ENCODE results near the gene FAM237A.

FAM237A gene

DNA sequence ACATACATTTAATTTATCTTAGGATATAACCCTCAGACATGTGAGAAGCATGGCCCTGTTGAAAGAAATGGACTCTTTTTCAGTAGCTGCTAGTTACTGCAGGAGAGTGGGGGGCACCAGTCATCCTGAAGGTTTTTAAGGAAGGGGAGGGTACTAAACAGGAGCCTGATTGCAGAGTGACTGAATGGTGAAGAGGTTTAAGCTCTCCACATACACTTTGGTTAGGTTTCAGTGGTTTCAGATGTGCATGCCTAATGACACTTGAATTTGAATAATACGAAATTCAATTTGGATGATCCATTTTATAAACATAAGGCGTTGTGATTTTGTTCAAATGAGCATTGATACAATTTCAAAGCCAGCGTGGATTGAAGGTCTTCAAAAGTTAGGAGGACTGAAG is 10.9 kb upstream of the FAM237A start:
- POLR2A ChIA-PET = no interaction called here
- no peak for DNase-seq (ENCODE audit: extremely low spot score)
- TF ChIP-seq, protein P1, sequence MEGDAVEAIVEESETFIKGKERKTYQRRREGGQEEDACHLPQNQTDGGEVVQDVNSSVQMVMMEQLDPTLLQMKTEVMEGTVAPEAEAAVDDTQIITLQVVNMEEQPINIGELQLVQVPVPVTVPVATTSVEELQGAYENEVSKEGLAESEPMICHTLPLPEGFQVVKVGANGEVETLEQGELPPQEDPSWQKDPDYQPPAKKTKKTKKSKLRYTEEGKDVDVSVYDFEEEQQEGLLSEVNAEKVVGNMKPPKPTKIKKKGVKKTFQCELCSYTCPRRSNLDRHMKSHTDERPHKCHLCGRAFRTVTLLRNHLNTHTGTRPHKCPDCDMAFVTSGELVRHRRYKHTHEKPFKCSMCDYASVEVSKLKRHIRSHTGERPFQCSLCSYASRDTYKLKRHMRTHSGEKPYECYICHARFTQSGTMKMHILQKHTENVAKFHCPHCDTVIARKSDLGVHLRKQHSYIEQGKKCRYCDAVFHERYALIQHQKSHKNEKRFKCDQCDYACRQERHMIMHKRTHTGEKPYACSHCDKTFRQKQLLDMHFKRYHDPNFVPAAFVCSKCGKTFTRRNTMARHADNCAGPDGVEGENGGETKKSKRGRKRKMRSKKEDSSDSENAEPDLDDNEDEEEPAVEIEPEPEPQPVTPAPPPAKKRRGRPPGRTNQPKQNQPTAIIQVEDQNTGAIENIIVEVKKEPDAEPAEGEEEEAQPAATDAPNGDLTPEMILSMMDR (IDR thresholded peaks at IDR 0.05; ENCODE audit: control extremely low read depth, extremely low read depth, low read depth, missing control alignments) = no peak
- CTCF ChIA-PET = no interaction called here

DNA sequence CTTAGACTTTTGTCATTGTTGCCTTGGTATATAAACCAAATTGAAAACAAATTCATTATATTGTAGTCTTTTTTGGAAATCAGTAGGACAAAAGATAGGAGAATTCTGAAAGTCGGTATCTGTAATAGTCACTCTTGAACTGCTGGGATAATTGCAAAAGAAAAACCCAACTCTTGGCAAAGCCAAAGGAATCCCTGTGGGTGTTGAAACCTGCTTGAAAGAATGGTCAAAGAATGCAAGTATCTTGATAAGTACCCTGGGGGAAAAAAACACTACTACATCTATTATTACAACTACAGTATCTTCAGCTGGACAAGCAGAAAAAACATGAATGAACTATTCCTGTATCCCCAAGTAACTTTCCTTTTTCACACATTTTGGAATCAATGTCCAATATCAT is 7.3 kb upstream of the FAM237A start:
- no peak for DNase-seq (ENCODE audit: extremely low spot score)
- POLR2A ChIA-PET = no interaction called here
- TF ChIP-seq, protein P1 (IDR thresholded peaks at IDR 0.05; ENCODE audit: control extremely low read depth, extremely low read depth, low read depth, missing control alignments) = no peak
- CTCF ChIA-PET = no interaction called here

DNA sequence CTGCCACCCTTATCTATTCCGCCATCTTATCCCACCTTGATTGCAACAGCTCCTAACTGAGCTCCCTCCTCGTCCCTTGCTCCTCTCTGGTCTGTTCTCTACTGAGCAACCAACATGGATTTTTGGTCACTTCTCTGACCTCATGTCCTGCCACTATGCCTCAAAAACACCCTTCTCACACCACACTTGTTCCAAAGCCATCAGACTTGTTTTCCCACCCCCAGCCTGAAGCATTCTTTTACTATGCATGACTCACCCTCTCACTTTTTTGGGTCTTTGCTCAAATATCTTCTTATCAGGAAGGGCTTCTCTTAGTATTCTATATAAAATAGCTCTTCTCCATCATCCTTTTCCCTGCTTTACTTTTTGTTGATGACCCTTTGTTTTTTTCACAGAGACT is 2.7 kb upstream of the FAM237A start:
- ChIA-PET POLR2A (no interaction called here), CTCF (interaction anchor here (0.7 kb wide), 1 partner anchor 13 kb away, joined by 3 read pairs; no protein-coding TSS in a partner anchor)
- no peak for DNase-seq (ENCODE audit: extremely low spot score)
- TF ChIP-seq, protein P1 (IDR thresholded peaks at IDR 0.05; ENCODE audit: control extremely low read depth, extremely low read depth, low read depth, missing control alignments) = no peak

DNA sequence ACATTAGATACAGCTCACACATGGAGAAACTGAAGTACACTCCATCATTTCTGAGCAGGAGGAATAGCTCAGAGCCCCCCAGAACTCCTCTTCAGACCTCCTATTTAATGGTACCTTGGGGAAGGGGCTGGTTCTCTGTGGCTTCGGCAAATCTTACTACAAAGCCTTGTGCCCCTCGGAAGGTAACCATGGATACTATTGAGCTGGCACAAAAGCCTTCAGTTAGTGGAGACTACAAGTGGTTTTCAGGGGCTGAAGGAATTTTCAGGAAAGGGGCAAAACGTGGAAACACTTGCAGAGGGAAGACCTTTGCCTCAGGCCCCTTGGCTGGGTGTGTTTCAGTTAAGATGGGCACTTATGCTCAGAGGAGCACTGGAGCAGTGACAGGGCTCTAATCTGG is 1.1 kb upstream of the FAM237A start:
- POLR2A ChIA-PET = no interaction called here
- TF ChIP-seq, protein P1 (IDR thresholded peaks at IDR 0.05; ENCODE audit: control extremely low read depth, extremely low read depth, low read depth, missing control alignments) = no peak
- DNase-seq (ENCODE audit: extremely low spot score) = no peak
- CTCF ChIA-PET = interaction anchor here (1.2 to 1.3 kb wide), 2 partner anchors 17 to 122 kb away, joined by 3 to 4 read pairs; no protein-coding TSS in a partner anchor

DNA sequence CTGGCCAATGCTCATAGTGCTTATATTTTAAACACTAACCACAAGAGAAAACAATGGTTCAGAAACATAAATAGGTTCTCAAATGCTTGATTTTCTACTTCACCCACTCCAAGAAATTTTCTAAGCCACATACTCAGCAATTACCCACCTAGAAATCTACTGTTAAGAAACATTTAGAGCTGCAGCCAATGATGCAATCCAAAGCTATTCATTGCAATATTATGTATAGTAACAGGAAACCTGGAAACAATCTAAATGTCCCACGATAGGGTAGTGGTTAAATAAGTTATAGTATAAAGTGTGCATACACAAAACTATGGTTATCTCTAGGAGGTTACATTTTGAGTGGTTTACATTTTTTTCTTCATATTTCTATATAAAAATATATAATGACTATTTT is 5.7 kb downstream of the FAM237A start:
- CTCF ChIA-PET = interaction anchor here (1.1 kb wide), 1 partner anchor 34 kb away, joined by 3 read pairs; no protein-coding TSS in a partner anchor
- DNase-seq (ENCODE audit: extremely low spot score) = no peak
- POLR2A ChIA-PET = no interaction called here
- TF ChIP-seq, protein P1 (IDR thresholded peaks at IDR 0.05; ENCODE audit: control extremely low read depth, extremely low read depth, low read depth, missing control alignments) = no peak

DNA sequence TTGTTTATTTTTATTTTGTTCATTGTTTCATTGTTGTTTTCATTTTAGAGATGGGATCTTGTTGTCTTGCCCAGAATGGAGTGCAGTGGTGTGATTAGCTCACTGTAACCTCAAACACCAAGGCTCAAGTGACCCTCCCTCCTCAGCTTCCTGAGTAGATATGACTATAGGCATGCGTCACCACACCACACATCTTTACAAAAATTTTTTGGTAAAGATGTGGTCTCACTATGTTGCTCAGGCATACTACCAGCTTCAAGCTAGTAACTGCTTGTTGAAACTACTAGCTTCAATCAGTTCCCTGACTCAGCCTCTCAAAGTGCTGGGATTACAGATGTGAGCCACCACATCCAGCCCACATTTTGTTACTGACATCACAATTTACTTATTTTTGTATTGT is 14.8 kb downstream of the FAM237A start:
- DNase-seq (ENCODE audit: extremely low spot score) = no peak
- TF ChIP-seq, protein P1 (IDR thresholded peaks at IDR 0.05; ENCODE audit: control extremely low read depth, extremely low read depth, low read depth, missing control alignments) = no peak
- ChIA-PET CTCF (no interaction called here), POLR2A (no interaction called here)

DNA sequence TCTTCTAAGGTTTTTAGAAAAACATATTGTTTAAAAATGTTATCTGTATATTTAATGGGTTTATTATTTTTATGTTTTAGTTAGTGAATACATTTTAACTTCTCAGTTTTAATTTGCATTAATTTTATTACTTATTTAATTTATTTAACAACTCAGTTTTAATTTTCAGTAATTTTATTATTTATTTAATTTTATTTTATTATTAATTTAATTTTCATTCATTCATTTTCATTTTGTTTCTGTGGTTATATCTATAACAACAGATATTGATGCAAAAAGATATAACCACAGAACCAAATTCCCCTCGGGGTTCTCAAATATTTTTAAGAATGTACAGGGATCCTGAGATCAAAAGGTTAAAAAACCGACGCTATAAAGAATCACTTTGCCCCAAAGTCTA is 23.0 kb downstream of the FAM237A start:
- ChIA-PET CTCF (interaction anchor here (1.2 to 1.5 kb wide), 2 partner anchors 11 to 29 kb away, joined by 3 read pairs; no protein-coding TSS in a partner anchor), POLR2A (no interaction called here)
- DNase-seq (ENCODE audit: extremely low spot score) = no peak
- TF ChIP-seq, protein P1 (IDR thresholded peaks at IDR 0.05; ENCODE audit: control extremely low read depth, extremely low read depth, low read depth, missing control alignments) = no peak

Measured in GM10248 (cell line).